HepG2 (cell line): ENCODE data around the gene PA2G4. TPM values are rescaled to one million over a fixed set of nuclear protein-coding genes. Genes with fewer than 3 reads are reported as not detected.

ENCODE experiments used
- AKAP8 ChIP-seq: sonication (generic); formaldehyde crosslinking; IDR thresholded peaks from 2 replicates; pipeline ENCODE4 v1.5.1; 2020; ENCODE audit warnings: mild to moderate bottlenecking, missing genetic modification reagents
- ARNT2 ChIP-seq: sonication (generic); formaldehyde crosslinking; IDR thresholded peaks from 2 replicates; pipeline ENCODE4 v1.8.0; 2022; ENCODE audit warnings: mild to moderate bottlenecking, low read depth, missing genetic modification reagents, moderate library complexity
- BRCA1 ChIP-seq: sonication (generic); formaldehyde crosslinking; IDR thresholded peaks from 2 replicates; pipeline ENCODE4 v1.4.0; 2020; ENCODE audit warnings: missing genetic modification reagents
- CCAR2 ChIP-seq: fragments of 200-400 bp; formaldehyde crosslinking; optimal IDR thresholded peaks from 2 replicates; pipeline ENCODE3; 2018; ENCODE audit warnings: low read depth, mild to moderate bottlenecking, low read length, moderate library complexity
- CREB1 ChIP-seq, 2 experiments: fragments of 450-650 bp in 1 of 2; IDR thresholded peaks; 2 replicates each; pipeline ENCODE4 v1.6.1; 2016 to 2017; ENCODE audit warnings: control low read depth in 1 of 2, mild to moderate bottlenecking in 1 of 2, missing compliant biosample characterization in 1 of 2, missing genetic modification characterization in 1 of 2
- ETV5 ChIP-seq: IDR thresholded peaks from 2 replicates; pipeline ENCODE4 v1.6.1; 2018; ENCODE audit warnings: missing biosample characterization, missing genetic modification reagents, inconsistent platforms, borderline replicate concordance
- FOXA3 ChIP-seq: IDR thresholded peaks from 2 replicates; pipeline ENCODE4 v1.6.1; 2016; ENCODE audit warnings: missing genetic modification reagents, missing compliant biosample characterization
- FOXM1 ChIP-seq: sonication (generic); formaldehyde crosslinking; IDR thresholded peaks from 2 replicates; pipeline ENCODE4 v1.5.0; 2020; ENCODE audit warnings: missing genetic modification reagents
- KLF15 ChIP-seq: sonication (generic); formaldehyde crosslinking; IDR thresholded peaks from 2 replicates; pipeline ENCODE4 v1.8.1; 2023; ENCODE audit warnings: borderline replicate concordance, mild to moderate bottlenecking, inconsistent platforms, missing genetic modification reagents, mixed read lengths
- MAFF ChIP-seq: IDR thresholded peaks from 2 replicates; pipeline ENCODE4 v1.6.1; 2011; ENCODE audit warnings: low read depth, low read length, improper control_type of control experiment
- MAX ChIP-seq: IDR thresholded peaks from 2 replicates; pipeline ENCODE4 v1.6.1; 2012; ENCODE audit warnings: inconsistent platforms
- MXD4 ChIP-seq: IDR thresholded peaks from 2 replicates; pipeline ENCODE4 v1.6.1; 2016; ENCODE audit warnings: mild to moderate bottlenecking, missing biosample characterization, missing genetic modification reagents
- NFIB ChIP-seq: sonication (generic); formaldehyde crosslinking; IDR thresholded peaks from 2 replicates; pipeline ENCODE4 v1.9.0; 2021; ENCODE audit warnings: missing genetic modification reagents, mild to moderate bottlenecking, borderline replicate concordance
- RBAK ChIP-seq: sonication (generic); formaldehyde crosslinking; IDR thresholded peaks from 2 replicates; pipeline ENCODE4 v1.5.1; 2020; ENCODE audit warnings: mild to moderate bottlenecking, missing genetic modification reagents
- SP140L ChIP-seq: sonication (generic); formaldehyde crosslinking; IDR thresholded peaks from 2 replicates; pipeline ENCODE4 v1.4.0; 2020; ENCODE audit warnings: missing genetic modification reagents, borderline replicate concordance
- U2AF2 ChIP-seq: fragments of 200-400 bp; formaldehyde crosslinking; IDR thresholded peaks from 2 replicates; pipeline ENCODE4 v1.6.1; 2017; ENCODE audit warnings: low read depth, mild to moderate bottlenecking, low read length
- YEATS4 ChIP-seq: sonication (generic); formaldehyde crosslinking; IDR thresholded peaks from 2 replicates; pipeline ENCODE4 v1.4.0; 2020; ENCODE audit warnings: missing genetic modification reagents, borderline replicate concordance
- ZKSCAN1 ChIP-seq: fragments of 150-350 bp; IDR thresholded peaks from 2 replicates; pipeline ENCODE4 v1.6.1; 2014; ENCODE audit warnings: low read length
- ZNF138 ChIP-seq: sonication (generic); formaldehyde crosslinking; IDR thresholded peaks from 2 replicates; pipeline ENCODE4 v1.5.0; 2020; ENCODE audit warnings: mild to moderate bottlenecking, low read depth, missing genetic modification reagents
- ZNF333 ChIP-seq: sonication (generic); formaldehyde crosslinking; IDR thresholded peaks from 2 replicates; pipeline ENCODE4 v1.4.0; 2020; ENCODE audit warnings: mild to moderate bottlenecking, missing genetic modification reagents, borderline replicate concordance
- ZNF343 ChIP-seq: sonication (generic); formaldehyde crosslinking; IDR thresholded peaks from 2 replicates; pipeline ENCODE4 v1.4.0; 2020; ENCODE audit warnings: mild to moderate bottlenecking, missing genetic modification reagents
- ZNF362 ChIP-seq: sonication (generic); formaldehyde crosslinking; IDR thresholded peaks from 2 replicates; pipeline ENCODE4 v1.4.0; 2020; ENCODE audit warnings: missing genetic modification reagents, mild to moderate bottlenecking, borderline replicate concordance
- ZNF432 ChIP-seq: sonication (generic); formaldehyde crosslinking; IDR thresholded peaks from 2 replicates; pipeline ENCODE4 v1.5.0; 2020; ENCODE audit warnings: missing genetic modification reagents, mild to moderate bottlenecking, borderline replicate concordance
- ZNF451 ChIP-seq: sonication (generic); formaldehyde crosslinking; IDR thresholded peaks from 2 replicates; pipeline ENCODE4 v1.5.0; 2020; ENCODE audit warnings: mild to moderate bottlenecking, missing genetic modification reagents
- ZNF607 ChIP-seq: sonication (generic); formaldehyde crosslinking; IDR thresholded peaks from 2 replicates; pipeline ENCODE4 v1.5.1; 2020; ENCODE audit warnings: missing genetic modification reagents, mild to moderate bottlenecking, borderline replicate concordance
- polyA plus RNA-seq, 8 experiments: library from polyadenylated mRNA; depleted of rRNA in 3 of 8; stranded (reverse) in 7 of 8; unstranded in 1 of 8; fragments of >200 nt; fragmentation: Illumina TruSeq in 4 of 8; extraction: Trizol in 4 of 8; gene quantifications; 2 replicates each; pipeline versions ENCODE4 v1.2.1 to v1.2.3, GENCODE V29; 2011 to 2016; ENCODE audit warnings: low read depth in 4 of 8, missing spikeins in 1 of 8, mixed read lengths in 1 of 8; ENCODE audit not compliant: insufficient read depth in 1 of 8
- total RNA-seq, 5 experiments: library from RNA; depleted of rRNA; stranded (reverse); fragments of >200 nt; fragmentation: Illumina TruSeq; extraction: Trizol; gene quantifications; 2 replicates each; pipeline ENCODE4 v1.2.3, GENCODE V29; 2016; ENCODE audit warnings: low read depth in 1 of 5
- TF ChIP-seq, protein P1 (sequence below): sonication (generic); formaldehyde crosslinking; IDR thresholded peaks from 2 replicates; pipeline ENCODE4 v1.8.1; 2023; ENCODE audit warnings: mild to moderate bottlenecking, moderate library complexity, missing genetic modification reagents

The PA2G4 gene
- total and polyA plus RNA-seq, 2 of the 13 experiments (the other 11 are each of a cell fraction or from before 2014, with no cell fraction given) = 147 to 240 TPM

GRCh38 chr12:56157201-56158028, 53.1 kb downstream of the PA2G4 start (continued):
- TF ChIP-seq CREB1 (IDR thresholded peaks at IDR 0.05) (no peak), CREB1 (CRISPR knock-in tag; IDR thresholded peaks at IDR 0.05) (no peak), NFIB (CRISPR knock-in tag) (no peak), MAX (peak; percentile 56; the same call in 1 of the 2 replicates), ZNF607 (CRISPR knock-in tag) (no peak), AKAP8 (CRISPR knock-in tag) (0 out of 2 replicates have a peak, but pooled peaks have one; percentile 71), U2AF2 (no peak), CCAR2 (peak; percentile 48), ZNF138 (no peak), ZNF432 (CRISPR knock-in tag) (no peak), BRCA1 (CRISPR knock-in tag) (no peak), ZNF451 (CRISPR knock-in tag) (no peak), FOXA3 (CRISPR knock-in tag) (0 out of 2 replicates have a peak, but pooled peaks have one; percentile 11), YEATS4 (CRISPR knock-in tag) (peak; percentile 53; the same call in 1 of the 2 replicates), ZKSCAN1 (no peak), ETV5 (no peak), ARNT2 (CRISPR knock-in tag) (no peak; the same call in 1 of the 2 replicates), SP140L (CRISPR knock-in tag) (no peak), RBAK (CRISPR knock-in tag) (no peak), KLF15 (CRISPR knock-in tag) (no peak), ZNF343 (CRISPR knock-in tag) (no peak), ZNF333 (CRISPR knock-in tag) (no peak), MXD4 (no peak), MAFF (no peak), FOXM1 (CRISPR knock-in tag) (no peak), ZNF362 (peak; percentile 88)
- TF ChIP-seq, protein P1, sequence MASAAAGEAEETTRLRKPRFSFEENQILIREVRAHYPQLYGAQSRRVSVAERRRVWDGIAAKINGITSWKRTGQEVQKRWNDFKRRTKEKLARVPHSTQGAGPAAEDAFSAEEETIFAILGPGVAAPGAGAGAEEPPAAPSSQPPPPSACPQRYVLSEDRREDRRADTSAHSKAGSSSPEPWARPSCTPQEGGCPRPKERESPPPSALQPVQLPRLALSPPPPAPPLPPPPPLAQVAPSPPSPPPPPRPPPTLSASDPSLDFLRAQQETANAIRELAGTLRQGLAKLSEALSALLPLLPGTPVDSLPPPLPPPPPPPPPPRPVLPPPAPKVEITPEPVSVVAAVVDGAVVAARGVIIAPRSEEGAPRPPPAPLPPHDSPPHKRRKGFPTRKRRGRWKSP (CRISPR knock-in tag) = peak; percentile 46; the same call in 1 of the 2 replicates
